Left kidney (tissue), 2 donors: ENCODE measurements around the gene MGAT2. TPM values are rescaled to one million over a fixed set of nuclear protein-coding genes. Genes with fewer than 3 reads are reported as not detected.
"Not testable (repeated sequence)": the region's sequence is repeated elsewhere in the genome, so short reads cannot be mapped to it uniquely, and the experiment has no call there.

Source experiments
- DNase-seq: peaks from one replicate; pipeline ENCODE4 v3.0.0-alpha.2; 2013
- polyA plus RNA-seq: library from polyadenylated mRNA; unstranded; fragments of 120-200 nt; gene quantifications from one replicate; pipeline ENCODE4 v1.2.1, GENCODE V29; 2013; ENCODE audit not compliant: insufficient read length

Gene MGAT2
- polyA plus RNA-seq, 1 donor, result 4.4 TPM

DNA sequence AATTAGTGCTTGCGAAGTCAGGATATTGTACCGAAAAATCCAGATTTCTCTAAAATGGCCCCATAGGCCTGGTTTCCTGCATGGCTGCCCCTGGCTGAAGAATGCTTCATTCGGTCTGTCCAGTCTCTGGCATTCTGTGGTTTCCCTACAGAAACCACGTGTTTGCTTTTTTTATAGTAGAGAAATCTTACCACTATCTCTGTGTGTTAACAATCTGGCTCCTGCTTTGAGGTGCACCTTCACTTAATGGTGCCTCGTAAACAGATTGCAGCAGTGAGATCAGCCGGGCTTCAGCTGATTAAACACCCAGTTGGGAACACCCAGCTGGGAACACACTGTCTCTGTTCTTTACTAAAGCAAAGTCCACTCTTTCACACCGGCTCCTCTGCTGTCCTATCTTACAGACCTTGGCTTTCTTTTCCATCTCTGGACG, 21.1 kb downstream of the MGAT2 start:
- DNase-seq, result no peak

DNA sequence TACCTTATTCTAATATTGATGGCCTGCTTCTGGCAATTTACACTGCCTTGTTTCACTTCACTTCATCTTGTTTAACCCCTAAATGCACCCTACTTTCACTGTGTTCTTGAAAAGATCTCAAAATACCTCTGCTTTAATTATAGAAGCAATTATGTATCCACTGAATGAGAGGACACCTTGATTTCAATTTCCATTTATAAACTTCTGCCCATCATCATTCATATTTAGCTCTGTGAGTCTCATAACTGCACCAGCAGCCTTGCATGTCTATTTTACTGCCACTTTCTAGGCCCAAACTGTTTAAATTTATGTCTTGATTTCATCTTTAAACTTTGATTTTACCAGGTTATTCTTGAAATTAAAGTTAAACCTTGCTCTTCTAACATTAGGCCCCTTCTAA, 21.6 kb downstream of the MGAT2 start:
- no peak for DNase-seq

DNA sequence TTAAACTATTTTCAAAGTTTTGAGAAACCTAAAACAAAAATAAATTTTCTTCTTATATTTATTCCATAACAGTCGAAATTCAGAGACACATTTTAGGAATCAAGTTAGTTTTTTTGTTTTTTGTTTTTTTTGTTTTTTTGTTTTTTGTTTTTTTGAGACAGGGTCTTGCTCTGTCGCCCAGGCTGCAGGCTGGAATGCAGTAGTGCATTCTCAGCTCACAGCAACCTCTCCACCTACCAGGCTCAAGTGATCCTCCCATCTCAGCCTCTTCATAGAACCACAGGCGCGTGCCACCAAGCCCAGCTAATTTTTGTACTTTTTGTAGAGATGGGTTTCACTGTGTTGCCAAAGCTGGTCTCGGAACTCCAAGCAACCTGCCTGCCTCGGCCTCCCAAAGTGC, 32.9 kb downstream of the MGAT2 start:
- no peak for DNase-seq

DNA sequence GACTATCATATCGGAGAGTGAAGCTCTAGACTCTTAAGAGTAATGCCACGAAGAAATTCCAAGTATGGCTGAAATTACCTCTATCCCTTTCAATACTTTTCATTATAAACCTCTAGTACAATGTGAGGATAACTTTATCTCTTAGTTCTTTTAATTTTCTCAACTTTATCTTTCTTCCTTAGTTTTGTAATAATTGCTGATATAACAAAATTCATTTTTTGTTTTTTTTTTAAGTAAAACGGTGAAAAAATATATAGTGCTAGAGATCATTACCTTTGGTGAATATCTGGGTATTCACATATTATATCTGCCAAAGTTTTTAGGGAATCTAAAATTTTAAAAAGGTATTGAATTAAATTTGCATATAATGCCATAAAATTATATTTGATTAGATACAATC, 33.9 kb downstream of the MGAT2 start:
- DNase-seq, result no peak

DNA sequence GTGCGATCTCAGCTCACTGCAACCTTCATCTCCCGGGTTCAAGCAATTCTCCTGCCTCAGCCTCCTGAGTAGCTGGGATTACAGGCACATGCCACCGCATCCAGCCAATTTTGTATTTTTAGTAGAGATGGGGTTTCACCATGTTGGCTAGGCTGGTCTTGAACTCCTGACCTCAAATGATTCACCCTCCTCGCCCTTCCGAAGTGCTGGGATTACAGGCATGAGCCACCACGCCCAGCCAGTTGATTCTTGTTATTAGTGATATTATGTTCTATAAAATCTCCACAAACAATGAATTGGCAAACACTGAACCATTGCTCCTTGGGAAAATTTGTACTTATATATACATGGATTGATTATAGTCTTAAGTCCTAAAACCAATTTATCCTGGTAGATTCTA, 36.9 kb downstream of the MGAT2 start:
- not testable (repeated sequence) for DNase-seq

DNA sequence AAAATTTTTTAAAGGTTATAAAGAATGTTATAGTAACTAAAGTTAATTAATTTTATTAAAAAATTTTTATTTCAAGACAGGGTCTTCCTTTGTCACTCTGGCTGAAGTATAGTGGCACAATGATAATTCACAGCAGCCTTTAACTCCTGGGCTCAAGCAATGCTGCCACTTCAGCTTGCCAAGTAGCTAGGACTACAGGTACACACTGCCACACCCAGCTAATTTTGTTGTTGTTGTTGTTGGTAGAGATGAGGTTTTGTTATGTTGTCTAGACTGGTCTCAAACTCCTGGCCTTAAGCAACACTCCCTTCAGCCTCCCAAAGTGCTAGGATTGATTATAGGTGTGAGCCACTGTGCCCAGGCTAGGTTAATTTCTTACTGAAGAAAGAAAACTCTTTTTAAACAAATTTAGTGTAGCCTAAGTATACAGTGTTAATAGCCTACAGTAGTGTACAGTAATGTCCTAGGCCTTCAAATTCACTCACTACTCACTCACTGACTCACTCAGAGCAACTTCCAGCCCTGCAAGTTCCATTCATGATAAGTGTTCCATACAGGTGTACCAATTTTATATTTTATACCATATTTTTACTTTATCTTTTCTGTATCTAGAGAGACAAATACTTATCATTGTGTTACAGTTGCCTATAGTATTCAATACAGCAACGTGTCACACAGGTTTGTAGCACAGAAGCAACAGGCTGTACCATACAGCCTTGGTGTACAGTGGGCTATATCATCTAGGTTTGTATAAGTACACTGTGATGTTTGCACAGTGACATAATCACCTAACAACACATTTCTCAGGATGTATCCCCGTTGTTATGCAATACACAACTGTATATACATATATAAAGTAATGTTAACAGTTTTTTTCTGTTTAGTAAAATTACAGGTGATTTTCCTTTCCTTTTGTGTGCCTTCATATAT, 39.2 kb downstream of the MGAT2 start:
- DNase-seq, result no peak

DNA sequence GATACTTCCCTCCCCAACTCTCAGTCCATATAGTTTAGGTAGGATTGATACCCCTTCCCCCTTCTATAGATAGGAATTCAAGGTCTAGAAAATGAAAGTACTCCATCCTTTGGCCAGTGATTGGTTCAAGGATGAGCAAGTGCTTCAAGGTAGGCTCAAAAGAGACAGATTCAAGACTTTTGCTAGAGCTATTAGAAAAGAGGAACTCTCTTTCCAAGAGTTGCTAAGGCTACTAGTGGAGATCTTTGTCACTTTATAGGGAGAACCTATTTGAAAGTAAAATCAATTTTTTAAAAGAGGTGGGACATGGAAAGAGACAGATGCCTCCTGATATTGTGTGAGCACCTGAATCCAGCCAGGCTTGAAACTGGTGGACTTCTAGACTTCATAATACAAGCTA, 49.9 kb downstream of the MGAT2 start:
- no peak for DNase-seq

Other genes with a start within 250 kb of the MGAT2 start
- 1,314 TPM for gene RPS29, start 34.4 kb upstream of the MGAT2 start, polyA plus RNA-seq
- 17.5 TPM for gene LRR1, start 21.9 kb upstream of the MGAT2 start, polyA plus RNA-seq
- gene RPL36AL, start 173 bp upstream of the MGAT2 start, polyA plus RNA-seq, result 196 TPM
- 17.5 TPM for gene DNAAF2, start 14.4 kb downstream of the MGAT2 start, polyA plus RNA-seq
- gene POLE2, start 67.4 kb downstream of the MGAT2 start, polyA plus RNA-seq, result 34.7 TPM
- 7.5 TPM for gene KLHDC1, start 72.3 kb downstream of the MGAT2 start, polyA plus RNA-seq
- gene KLHDC2, start 147.4 kb downstream of the MGAT2 start, polyA plus RNA-seq, result 174 TPM
- gene NEMF, start 232.0 kb downstream of the MGAT2 start, polyA plus RNA-seq, result 97.8 TPM